DOHH2 (cell line): ENCODE measurements around the gene CTSD.
"Not testable (repeated sequence)": the region's sequence is repeated elsewhere in the genome, so short reads cannot be mapped to it uniquely, and the experiment has no call there.

Experiments
- H3F3A ChIP-seq: fragments of 200-600 bp; sonication (generic), shearing (Covaris generic); 2 replicates; pipeline ENCODE4 v1.6.0; 2016; ENCODE audit warnings: antibody characterized with exemption, mild to moderate bottlenecking; ENCODE audit not compliant: control insufficient read depth, insufficient read depth
- H3K27ac ChIP-seq: fragments of 200-600 bp; sonication (generic); 2 replicates; pipeline ENCODE4 v1.5.1; 2014; ENCODE audit warnings: low read depth, mild to moderate bottlenecking, low read length, moderate library complexity
- H3K27me3 ChIP-seq: fragments of 200-600 bp; sonication (generic); 2 replicates; pipeline ENCODE4 v1.6.1; 2014; ENCODE audit warnings: mild to moderate bottlenecking, low read length, mixed read lengths; ENCODE audit not compliant: control insufficient read depth
- H3K36me3 ChIP-seq: fragments of 200-600 bp; sonication (generic); 2 replicates; pipeline ENCODE4 v1.6.1; 2014; ENCODE audit warnings: mild to moderate bottlenecking, low read length, moderate library complexity, mixed read lengths; ENCODE audit not compliant: control insufficient read depth
- H3K4me1 ChIP-seq: fragments of 200-600 bp; sonication (generic); 2 replicates; pipeline ENCODE4 v1.6.1; 2014; ENCODE audit warnings: mild to moderate bottlenecking, low read length, mixed read lengths; ENCODE audit not compliant: control insufficient read depth
- H3K4me2 ChIP-seq: fragments of 200-600 bp; sonication (generic); 2 replicates; pipeline ENCODE4 v1.6.0; 2014; ENCODE audit warnings: mild to moderate bottlenecking, low read length, moderate library complexity
- H3K4me3 ChIP-seq: fragments of 200-600 bp; sonication (generic); 2 replicates; pipeline ENCODE4 v1.5.1; 2014; ENCODE audit warnings: mild to moderate bottlenecking, low read length, mixed read lengths
- H3K79me2 ChIP-seq: fragments of 200-600 bp; sonication (generic); 2 replicates; pipeline ENCODE4 v1.6.1; 2014; ENCODE audit warnings: mild to moderate bottlenecking, low read length, mixed read lengths; ENCODE audit not compliant: control insufficient read depth
- H3K9me2 ChIP-seq: fragments of 200-600 bp; sonication (generic); replicated peaks from 2 replicates; pipeline ENCODE4 v1.6.1; 2014; ENCODE audit warnings: mild to moderate bottlenecking, low read length, mixed read lengths; ENCODE audit not compliant: control insufficient read depth
- H3K9me3 ChIP-seq: fragments of 200-600 bp; sonication (generic); 2 replicates; pipeline ENCODE4 v1.6.1; 2014; ENCODE audit warnings: antibody characterized with exemption, low read length, mixed read lengths; ENCODE audit not compliant: control insufficient read depth, insufficient read depth
- H4K20me1 ChIP-seq: fragments of 200-600 bp; sonication (generic); 2 replicates; pipeline ENCODE4 v1.6.0; 2014; ENCODE audit warnings: low read depth, mild to moderate bottlenecking, antibody characterized with exemption, low read length, moderate library complexity; ENCODE audit not compliant: control insufficient read depth, insufficient read depth
- CTCF ChIP-seq: fragments of 200-600 bp; sonication (generic); IDR thresholded peaks from one replicate; pipeline ENCODE4 v1.5.1; 2014; ENCODE audit warnings: antibody characterized with exemption, mild to moderate bottlenecking, low read depth, low read length; ENCODE audit not compliant: poor library complexity, severe bottlenecking
- EZH2phosphoT487 ChIP-seq: fragments of 200-600 bp; sonication (generic); IDR thresholded peaks from 2 replicates; pipeline ENCODE4 v1.6.1; 2017; ENCODE audit warnings: borderline replicate concordance, mild to moderate bottlenecking, antibody characterized with exemption, low read length, moderate library complexity, mixed read lengths

The CTSD gene

DNA sequence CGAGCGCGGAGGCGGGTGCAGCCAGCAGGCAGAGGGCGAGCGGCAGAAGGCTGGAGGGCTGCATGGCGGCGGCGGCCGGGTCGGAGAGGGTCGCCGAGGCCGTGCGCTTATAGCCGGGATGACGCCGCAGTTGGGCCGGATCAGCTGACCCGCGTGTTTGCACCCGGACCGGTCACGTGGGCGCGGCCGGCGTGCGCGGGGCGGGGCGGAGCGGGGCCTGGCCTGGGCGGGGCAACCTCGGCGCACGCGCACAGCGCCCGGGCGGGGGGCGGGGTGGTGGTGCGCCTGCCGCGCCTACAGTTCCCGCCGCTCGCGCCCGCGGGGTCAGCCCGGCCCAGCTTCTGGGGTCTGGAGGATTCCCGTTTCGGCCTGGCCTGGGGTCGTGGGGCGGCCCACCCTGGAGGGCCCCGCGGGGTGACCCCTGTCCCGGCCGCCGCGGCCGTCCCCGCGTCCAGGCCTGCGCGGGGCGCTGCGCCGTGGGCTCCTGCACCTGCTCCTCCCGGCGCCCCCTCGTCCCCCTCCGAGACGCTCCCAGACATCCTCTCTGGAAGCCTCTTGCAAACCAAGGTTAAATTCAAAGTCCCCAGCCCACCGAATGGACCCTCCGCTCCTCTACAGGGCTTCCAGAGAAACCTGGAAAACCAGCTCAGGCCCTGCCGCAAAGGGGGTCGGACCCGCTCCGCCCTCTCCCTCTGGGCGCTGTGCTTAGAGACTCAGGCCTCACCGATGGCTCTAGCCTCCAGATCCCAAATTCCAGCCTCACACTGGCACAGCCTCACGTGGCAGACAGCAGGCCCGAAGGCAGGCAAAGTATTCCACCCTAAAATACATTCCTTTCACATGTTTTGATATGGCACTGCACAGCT lies at the start of gene CTSD:
CTSD (minus strand) TSS at position 132 of the 866 bp plus-strand sequence; CDS start at position 64, 68 bp downstream.
- Histone ChIP-seq H3K4me3 (peak within 1 kb of the TSS; percentile 90), H3K4me1 (peaks cover 13% of the 10 kb centered on the region), H3K9me2 (no peaks in the 10 kb centered on the region), H4K20me1 (no peaks in the 10 kb centered on the region), H3K27me3 (no peaks in the 10 kb centered on the region), H3K4me2 (peak within 1 kb of the TSS; percentile 96), H3K27ac (no peak within 1 kb of the TSS), H3F3A (no peaks in the 10 kb centered on the region), H3K79me2 (no peaks in the 10 kb centered on the region), H3K36me3 (no peaks in the 10 kb centered on the region), H3K9me3 (no peaks in the 10 kb centered on the region)
- TF ChIP-seq CTCF (no peak), EZH2phosphoT487 (no peak)

GRCh38 chr11:1813356-1813755 lies 49.6 kb upstream of the CTSD start:
- not testable (repeated sequence) for H3K4me1 ChIP-seq, H3K4me2 ChIP-seq, H3K27me3 ChIP-seq, H3K27ac ChIP-seq, H3K9me3 ChIP-seq, H4K20me1 ChIP-seq, H3F3A ChIP-seq, H3K4me3 ChIP-seq, H3K36me3 ChIP-seq, H3K9me2 ChIP-seq, H3K79me2 ChIP-seq

DNA sequence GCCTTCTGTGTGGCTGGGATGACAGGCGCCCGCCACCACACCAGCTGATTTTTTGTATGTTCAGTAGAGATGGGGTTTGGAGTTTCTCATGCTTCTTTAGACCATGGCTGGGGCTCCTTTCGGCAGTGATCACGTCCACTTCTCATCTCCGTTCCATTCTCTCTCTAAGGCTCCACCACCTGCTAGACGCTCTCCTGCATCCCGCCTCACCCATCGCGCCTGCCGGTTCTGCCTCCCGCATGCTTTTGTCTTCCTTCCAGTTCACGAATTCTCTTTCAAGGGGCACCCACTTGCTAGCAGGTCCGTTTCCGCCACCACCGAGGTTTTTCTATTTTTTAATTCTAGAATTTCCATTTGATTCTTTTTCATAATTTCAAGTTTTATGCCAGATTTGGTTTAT lies 49.1 kb upstream of the CTSD start:
- no peaks in the 10 kb centered on the region for H4K20me1 ChIP-seq
- H3K4me2 ChIP-seq = no peak overlapping the region
- H3K27ac ChIP-seq = no peak overlapping the region
- no peaks in the 10 kb centered on the region for H3K79me2 ChIP-seq
- H3K9me2 ChIP-seq = no peaks in the 10 kb centered on the region
- TF ChIP-seq CTCF (no peak), EZH2phosphoT487 (no peak)
- no peaks in the 10 kb centered on the region for H3K9me3 ChIP-seq
- H3K27me3 ChIP-seq = peaks cover 4% of the 10 kb centered on the region; the same call in 1 of the 2 replicates
- H3F3A ChIP-seq = no peaks in the 10 kb centered on the region
- H3K4me3 ChIP-seq = no peak overlapping the region
- no peaks in the 10 kb centered on the region for H3K4me1 ChIP-seq
- no peaks in the 10 kb centered on the region for H3K36me3 ChIP-seq

DNA sequence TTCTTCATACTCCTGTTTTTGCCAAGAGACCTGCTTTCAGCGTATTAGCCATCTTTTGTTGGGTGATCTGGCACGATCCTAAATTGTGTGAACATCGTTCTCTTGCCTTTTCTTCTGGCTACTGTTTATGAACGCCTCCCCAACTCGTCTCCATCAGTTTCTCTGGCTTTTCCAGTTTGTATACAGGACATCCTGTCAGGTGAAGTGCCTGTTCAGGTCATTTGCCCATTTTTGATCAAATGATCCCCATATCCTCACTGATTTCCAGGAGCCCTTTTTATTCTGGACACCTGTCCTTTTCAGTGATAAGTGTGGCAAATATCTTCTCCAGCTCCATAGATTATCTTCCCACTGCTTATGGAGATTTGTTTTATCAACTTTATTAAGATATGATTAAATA lies 48.5 kb upstream of the CTSD start:
- Histone ChIP-seq H3K4me2 (no peak overlapping the region), H3K4me1 (no peaks in the 10 kb centered on the region), H4K20me1 (no peaks in the 10 kb centered on the region), H3K36me3 (no peaks in the 10 kb centered on the region), H3K4me3 (no peak overlapping the region), H3K27ac (no peak overlapping the region), H3F3A (no peaks in the 10 kb centered on the region), H3K9me2 (no peaks in the 10 kb centered on the region), H3K9me3 (no peaks in the 10 kb centered on the region), H3K27me3 (peaks cover 1% of the 10 kb centered on the region; the same call in 1 of the 2 replicates), H3K79me2 (no peaks in the 10 kb centered on the region)
- TF ChIP-seq CTCF = no peak
- TF ChIP-seq EZH2phosphoT487 = no peak
